Measurements from ENCODE around the gene TFEB. TPM values are rescaled to one million over a fixed set of nuclear protein-coding genes. Genes with fewer than 3 reads are reported as not detected.

Gene TFEB
- total RNA-seq, 2 experiments from 2014 or later = 11.7 to 13.4 TPM

DNA sequence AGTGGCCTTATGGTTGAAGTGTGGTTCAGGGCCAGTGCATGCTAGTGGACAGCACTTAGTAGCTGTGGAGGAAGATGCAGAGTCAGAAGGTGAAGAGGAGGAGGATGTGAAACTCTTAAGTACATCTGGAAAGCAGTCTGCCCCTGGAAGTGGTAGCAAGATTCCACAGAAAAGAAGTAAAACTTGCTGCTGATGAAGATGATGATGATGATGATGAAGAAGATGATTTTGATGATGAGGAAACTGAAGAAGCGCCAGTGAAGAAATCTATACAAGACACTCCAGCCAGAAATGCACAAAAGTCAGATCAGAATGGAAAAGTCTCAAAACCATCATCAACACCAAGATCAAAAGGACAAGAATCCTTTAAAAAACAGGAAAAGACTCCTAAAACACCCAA is 68.2 kb downstream of the TFEB start:
- DNase-seq = no peak
- peaks cover 10% of the 10 kb centered on the region for H3K27me3 Mint-ChIP-seq
- intact Hi-C loops (cut with micrococcal nuclease) = no loop called here
- H3K4me3 Mint-ChIP-seq = no peak overlapping the region
- ChIA-PET POLR2A (no interaction called here), CTCF (no interaction called here)
- H3K9me3 Mint-ChIP-seq = peaks cover 4% of the 10 kb centered on the region
- no peak overlapping the region for H3K27ac Mint-ChIP-seq
- H3K4me1 Mint-ChIP-seq (ENCODE audit: low read depth) = no peaks in the 10 kb centered on the region
- no peaks in the 10 kb centered on the region for H3K36me3 Mint-ChIP-seq

DNA sequence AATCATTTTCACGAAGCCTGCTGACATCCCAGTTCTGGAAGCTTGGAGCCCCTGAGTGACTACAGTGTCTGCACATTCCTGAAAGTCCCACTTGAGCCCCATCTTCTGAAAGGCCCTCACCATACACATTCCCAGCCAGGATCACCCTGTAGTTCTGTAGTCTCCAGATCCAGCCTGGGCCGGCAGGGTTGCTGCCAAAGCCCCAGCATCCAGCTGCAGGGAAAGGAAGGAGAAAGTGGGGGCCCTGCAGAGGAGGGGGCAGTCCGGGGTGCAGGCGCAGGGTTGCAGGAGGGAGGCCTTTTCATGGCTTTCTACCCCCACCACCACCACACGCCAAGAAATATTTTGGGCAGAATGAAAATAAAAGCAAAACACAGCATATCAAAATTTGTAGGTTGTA is 71.1 kb downstream of the TFEB start:
- peaks cover 7% of the 10 kb centered on the region for H3K27me3 Mint-ChIP-seq
- ChIA-PET CTCF (interaction anchor here (2.0 kb wide), 1 partner anchor 19 kb away, joined by 6 read pairs; no protein-coding TSS in a partner anchor), POLR2A (no interaction called here)
- H3K27ac Mint-ChIP-seq = no peak overlapping the region
- intact Hi-C loops (cut with micrococcal nuclease) = no loop called here
- H3K9me3 Mint-ChIP-seq = peaks cover 3% of the 10 kb centered on the region
- no peak overlapping the region for H3K4me3 Mint-ChIP-seq
- H3K4me1 Mint-ChIP-seq (ENCODE audit: low read depth) = no peaks in the 10 kb centered on the region
- H3K36me3 Mint-ChIP-seq = no peaks in the 10 kb centered on the region
- no peak for DNase-seq

DNA sequence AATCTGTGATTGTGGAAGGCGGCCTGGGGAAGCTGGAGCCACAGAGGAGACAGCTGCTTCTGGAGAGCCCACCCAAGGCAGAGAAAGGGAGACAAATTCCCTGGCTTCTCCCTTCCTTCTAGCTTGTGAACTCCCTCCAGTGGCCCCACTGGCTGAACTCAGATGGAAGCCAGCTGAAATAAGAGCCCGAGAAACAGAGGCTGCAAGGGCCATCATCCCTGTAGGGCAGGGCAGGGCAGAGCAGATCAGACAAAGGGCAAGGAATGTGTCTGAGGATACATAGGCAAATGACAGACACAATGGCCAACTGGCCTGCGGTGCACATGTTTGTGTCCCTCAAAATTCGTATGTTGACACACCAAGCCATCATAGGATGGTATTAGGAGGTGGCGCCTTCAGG is 71.8 kb downstream of the TFEB start:
- no peaks in the 10 kb centered on the region for H3K4me1 Mint-ChIP-seq (ENCODE audit: low read depth)
- H3K9me3 Mint-ChIP-seq = no peaks in the 10 kb centered on the region
- H3K27me3 Mint-ChIP-seq = peaks cover 9% of the 10 kb centered on the region
- POLR2A ChIA-PET = interaction anchor here (0.6 kb wide), 1 partner anchor 36 kb away, joined by 3 read pairs; no protein-coding TSS in a partner anchor
- no peak overlapping the region for H3K4me3 Mint-ChIP-seq
- no peak for DNase-seq
- no peak overlapping the region for H3K27ac Mint-ChIP-seq
- H3K36me3 Mint-ChIP-seq = no peaks in the 10 kb centered on the region
- intact Hi-C loops (cut with micrococcal nuclease) = no loop called here
- CTCF ChIA-PET = interaction anchor here (2.0 kb wide), 1 partner anchor 20 kb away, joined by 6 read pairs; no protein-coding TSS in a partner anchor

DNA sequence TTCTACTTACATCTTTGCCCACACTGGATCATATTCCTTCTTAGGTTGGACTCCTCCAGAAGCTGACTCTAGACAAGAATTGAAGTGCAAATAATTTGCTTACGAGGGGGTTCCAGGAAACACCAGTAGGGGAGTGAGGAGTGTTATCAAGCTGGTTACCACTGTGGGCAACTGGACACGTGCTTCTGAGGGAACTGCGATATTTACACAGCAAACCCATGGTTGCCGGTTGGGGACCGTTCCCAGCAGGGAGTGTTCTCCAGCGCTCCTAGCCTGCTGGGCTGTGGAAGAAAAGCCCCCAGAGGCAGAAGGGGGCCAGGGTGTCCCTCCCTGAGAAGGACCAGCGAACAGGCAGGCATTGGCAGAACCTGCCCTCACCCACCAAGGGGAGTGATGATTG is 75.5 kb downstream of the TFEB start:
- Mint-ChIP-seq H3K27me3 (peaks cover 28% of the 10 kb centered on the region), H3K27ac (no peak overlapping the region), H3K36me3 (no peaks in the 10 kb centered on the region), H3K4me3 (no peak overlapping the region), H3K9me3 (no peaks in the 10 kb centered on the region), H3K4me1 (ENCODE audit: low read depth) (no peaks in the 10 kb centered on the region)
- intact Hi-C loops (cut with micrococcal nuclease) = no loop called here
- ChIA-PET CTCF (no interaction called here), POLR2A (no interaction called here)
- DNase-seq = no peak

DNA sequence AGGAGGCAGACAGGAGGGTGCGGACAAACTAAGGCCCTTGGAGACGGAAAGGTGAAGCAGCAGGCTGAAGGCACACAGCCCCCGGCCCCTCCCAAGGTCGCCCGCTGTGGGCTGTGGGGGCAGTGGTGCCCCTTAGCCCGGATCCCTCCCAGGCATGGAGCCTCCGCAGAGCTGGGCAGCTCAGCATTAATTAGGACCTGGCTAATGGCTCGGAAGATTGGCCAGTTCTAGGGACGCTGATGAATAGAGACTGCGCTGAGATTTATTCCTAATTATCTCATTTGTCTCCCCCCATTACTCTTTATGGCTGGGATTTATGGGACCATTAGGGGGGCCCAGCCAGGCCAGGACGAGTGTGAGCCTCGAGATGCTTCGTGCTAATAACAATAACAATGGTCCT is 76.8 kb downstream of the TFEB start:
- DNase-seq = no peak
- intact Hi-C loops (cut with micrococcal nuclease) = no loop called here
- ChIA-PET CTCF (interaction anchor here (0.8 kb wide), 1 partner anchor 56 kb away, joined by 4 read pairs; no protein-coding TSS in a partner anchor), POLR2A (no interaction called here)
- H3K36me3 Mint-ChIP-seq = no peaks in the 10 kb centered on the region
- H3K4me1 Mint-ChIP-seq (ENCODE audit: low read depth) = no peaks in the 10 kb centered on the region
- no peak overlapping the region for H3K4me3 Mint-ChIP-seq
- no peak overlapping the region for H3K27ac Mint-ChIP-seq
- peaks cover 29% of the 10 kb centered on the region for H3K27me3 Mint-ChIP-seq
- H3K9me3 Mint-ChIP-seq = no peaks in the 10 kb centered on the region

DNA sequence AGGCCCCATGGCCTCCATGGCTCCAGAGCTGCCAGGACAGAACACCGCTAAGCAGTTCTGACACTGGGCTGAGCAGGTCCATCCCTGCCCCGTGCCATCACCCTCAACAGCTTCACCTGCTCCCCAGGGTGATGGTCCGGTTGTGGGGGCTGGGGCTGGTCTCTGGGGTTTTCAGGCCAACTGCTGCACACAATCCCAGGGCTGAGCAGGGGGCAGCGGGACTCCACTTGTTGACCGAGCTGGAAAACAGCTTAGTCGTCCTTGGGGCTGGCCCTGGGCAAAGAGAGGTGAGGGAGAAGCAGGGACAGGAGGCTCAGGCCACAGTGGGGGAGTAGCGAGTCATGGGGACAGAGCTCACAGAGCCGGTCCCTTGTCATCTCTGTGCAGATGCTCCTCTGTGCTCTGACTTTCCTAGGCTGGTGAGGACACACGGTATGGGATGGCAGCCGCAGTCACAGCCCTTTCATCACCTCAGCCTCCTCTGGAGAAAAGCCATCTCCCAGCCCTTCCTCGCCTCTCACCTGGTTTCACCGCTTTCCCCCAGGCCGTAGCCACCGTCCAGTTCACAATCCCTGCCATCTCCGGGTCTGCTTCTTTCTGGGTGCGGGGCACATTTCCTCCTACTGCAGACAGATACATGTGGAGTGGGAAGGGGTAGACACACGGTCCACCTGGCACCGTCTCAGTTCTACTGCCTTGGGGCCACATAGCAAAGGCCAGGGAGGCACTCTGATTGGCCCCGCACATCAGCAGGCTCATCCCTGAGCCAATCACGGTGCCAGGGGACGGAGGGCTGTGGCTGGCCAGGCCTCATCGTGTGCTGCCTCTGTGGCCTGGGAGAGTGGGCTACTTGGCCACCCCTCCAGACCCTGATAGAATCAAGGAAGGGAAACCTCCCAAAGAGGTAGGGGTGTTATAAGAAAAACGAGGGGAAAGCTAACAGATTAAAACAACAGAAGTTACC is 78.0 kb downstream of the TFEB start:
- Mint-ChIP-seq H3K4me3 (no peak overlapping the region), H3K27me3 (peaks cover 28% of the 10 kb centered on the region), H3K27ac (no peak overlapping the region), H3K4me1 (ENCODE audit: low read depth) (no peaks in the 10 kb centered on the region), H3K9me3 (no peaks in the 10 kb centered on the region), H3K36me3 (no peaks in the 10 kb centered on the region)
- ChIA-PET POLR2A (no interaction called here), CTCF (interaction anchor here (0.8 to 1.4 kb wide), 2 partner anchors 26 to 54 kb away, joined by 4 to 5 read pairs; no protein-coding TSS in a partner anchor)
- intact Hi-C loops (cut with micrococcal nuclease) = no loop called here
- DNase-seq = no peak

DNA sequence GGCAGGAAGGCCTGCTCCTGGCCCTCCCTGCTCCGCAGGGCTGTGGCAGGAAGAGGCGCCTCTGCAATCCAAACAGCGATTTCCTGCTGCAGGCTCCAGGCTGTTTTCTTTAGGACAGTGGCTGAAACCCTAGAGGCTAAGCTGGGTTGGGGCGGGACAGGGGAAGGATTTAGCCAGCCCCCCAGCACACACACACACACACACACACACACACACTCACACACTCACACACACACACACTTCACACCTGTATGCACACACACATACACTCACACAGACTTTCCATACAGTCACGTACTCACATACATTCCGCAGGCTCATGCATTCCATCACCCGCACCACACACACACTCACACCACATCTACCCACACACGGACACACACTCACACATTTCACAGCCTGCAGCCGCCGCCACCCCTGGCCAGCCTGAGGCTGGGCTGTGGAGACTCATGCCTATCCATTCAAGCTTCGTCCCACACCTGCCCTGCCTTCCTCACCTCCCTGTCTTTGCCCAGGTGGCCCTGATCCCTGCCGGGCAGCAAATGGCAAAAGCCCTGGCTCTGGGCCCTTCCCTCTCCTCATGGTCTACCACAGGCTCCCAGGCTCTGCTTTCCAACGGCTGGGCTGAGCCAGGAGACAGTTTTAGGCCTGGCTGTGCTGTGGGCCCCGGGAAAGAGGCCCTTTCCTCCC is 79.3 kb downstream of the TFEB start:
- Mint-ChIP-seq H3K4me1 (ENCODE audit: low read depth) (no peaks in the 10 kb centered on the region), H3K9me3 (no peaks in the 10 kb centered on the region), H3K4me3 (no peak overlapping the region), H3K27ac (no peak overlapping the region), H3K27me3 (peaks cover 25% of the 10 kb centered on the region), H3K36me3 (no peaks in the 10 kb centered on the region)
- CTCF ChIA-PET = no interaction called here
- POLR2A ChIA-PET = no interaction called here
- DNase-seq = no peak
- intact Hi-C loops (cut with micrococcal nuclease) = no loop called here

DNA sequence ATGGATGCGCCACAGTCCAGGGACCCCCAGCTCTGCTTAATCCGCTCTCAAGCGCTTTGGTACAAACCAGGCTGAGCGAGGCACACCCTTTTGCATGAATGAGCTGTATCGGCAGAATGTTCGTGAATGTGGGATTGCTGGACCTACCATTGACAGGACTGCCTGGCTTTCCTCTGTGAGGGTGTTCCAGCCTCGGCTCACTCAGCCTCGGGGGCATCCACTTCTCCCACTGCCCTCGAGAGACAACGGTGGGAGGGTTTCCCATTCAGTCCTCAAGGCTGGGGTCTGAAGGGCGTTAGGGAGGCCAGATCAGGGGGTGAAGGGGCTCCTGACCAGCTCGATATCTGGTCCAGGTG is 79.8 kb downstream of the TFEB start:
- intact Hi-C loops (cut with micrococcal nuclease) = no loop called here
- Mint-ChIP-seq H3K4me1 (ENCODE audit: low read depth) (no peaks in the 10 kb centered on the region), H3K9me3 (no peaks in the 10 kb centered on the region), H3K4me3 (no peak overlapping the region), H3K27me3 (peaks cover 25% of the 10 kb centered on the region), H3K27ac (no peak overlapping the region), H3K36me3 (no peaks in the 10 kb centered on the region)
- POLR2A ChIA-PET = interaction anchor here (0.6 kb wide), 1 partner anchor 119 kb away, joined by 3 read pairs; no protein-coding TSS in a partner anchor
- no peak for DNase-seq
- CTCF ChIA-PET = no interaction called here

DNA sequence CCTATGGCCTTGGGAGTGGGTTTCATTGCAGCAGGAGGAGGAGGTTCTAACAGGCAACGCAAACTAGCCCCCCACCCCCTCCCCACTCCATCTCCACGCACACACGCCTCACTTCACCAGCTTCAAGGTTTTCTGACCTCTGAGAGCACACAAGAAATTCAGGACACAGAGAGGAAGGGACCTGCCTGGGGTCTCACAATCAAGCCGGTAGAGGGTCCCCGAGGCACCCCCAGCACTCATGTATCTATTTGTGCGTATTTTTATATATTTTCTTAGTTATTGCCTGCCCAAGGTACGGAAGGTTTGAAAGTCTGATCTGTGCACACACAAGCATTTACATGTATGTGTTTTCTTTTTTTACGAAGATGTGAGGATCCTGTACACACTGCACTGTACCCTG is 80.2 kb downstream of the TFEB start:
- no peak for DNase-seq
- Mint-ChIP-seq H3K4me3 (no peak overlapping the region), H3K9me3 (no peaks in the 10 kb centered on the region), H3K36me3 (no peaks in the 10 kb centered on the region), H3K4me1 (ENCODE audit: low read depth) (no peaks in the 10 kb centered on the region), H3K27me3 (peaks cover 23% of the 10 kb centered on the region), H3K27ac (no peak overlapping the region)
- POLR2A ChIA-PET = interaction anchor here (0.6 kb wide), 1 partner anchor 120 kb away, joined by 3 read pairs; no protein-coding TSS in a partner anchor
- intact Hi-C loops (cut with micrococcal nuclease) = no loop called here
- CTCF ChIA-PET = no interaction called here

DNA sequence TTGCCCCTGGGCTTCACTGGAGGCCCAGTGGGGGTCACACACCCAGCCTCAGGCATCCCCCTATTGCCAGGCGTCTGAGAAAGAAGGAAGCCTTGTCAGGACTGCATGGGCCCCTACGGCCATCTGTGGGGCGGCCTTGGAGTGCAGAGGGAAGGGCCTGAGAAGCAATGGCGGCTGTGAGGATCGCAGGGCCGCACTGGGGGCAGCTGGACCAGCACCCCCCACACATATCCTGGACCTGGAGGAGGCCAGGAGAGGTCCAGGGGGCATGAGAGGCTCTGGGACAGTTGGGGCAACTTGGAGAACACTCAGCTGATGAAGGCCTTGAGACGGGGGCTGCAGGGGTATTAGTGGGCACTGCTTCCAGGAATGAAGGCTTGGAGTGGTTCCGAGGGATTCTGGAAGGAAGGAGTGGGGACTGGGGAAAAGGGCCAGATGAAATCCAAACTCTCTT is 80.7 kb downstream of the TFEB start:
- intact Hi-C loops (cut with micrococcal nuclease) = no loop called here
- Mint-ChIP-seq H3K27me3 (peaks cover 22% of the 10 kb centered on the region), H3K4me1 (ENCODE audit: low read depth) (no peaks in the 10 kb centered on the region), H3K27ac (no peak overlapping the region), H3K36me3 (no peaks in the 10 kb centered on the region), H3K9me3 (no peaks in the 10 kb centered on the region), H3K4me3 (no peak overlapping the region)
- ChIA-PET CTCF (no interaction called here), POLR2A (no interaction called here)
- DNase-seq = no peak

DNA sequence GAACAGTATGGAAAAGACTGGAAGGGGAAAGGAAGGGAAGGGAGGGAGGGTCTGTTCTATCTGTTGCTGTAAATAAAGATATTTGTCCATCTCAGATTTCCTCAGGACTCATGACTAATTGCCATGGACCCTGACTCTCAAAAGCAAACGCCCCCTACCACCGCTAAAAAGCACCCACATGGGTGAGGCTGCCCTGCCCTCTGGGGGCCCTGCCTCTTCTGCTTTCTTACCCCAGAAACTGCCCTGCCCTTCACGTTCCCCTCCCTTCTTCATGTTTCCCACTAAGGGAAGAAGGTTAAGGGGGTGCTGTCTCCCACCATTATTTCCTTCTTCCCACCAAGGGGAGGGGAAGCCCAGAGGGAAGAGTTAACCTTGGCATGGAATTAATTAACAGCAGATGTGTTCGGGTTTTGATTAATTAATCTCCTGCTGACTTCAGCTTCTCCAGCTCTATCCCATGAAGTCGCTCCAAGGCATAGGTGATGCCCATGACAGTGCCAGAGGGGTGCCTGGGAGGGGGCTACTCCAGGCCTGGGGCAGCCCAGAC is 81.2 kb downstream of the TFEB start:
- Mint-ChIP-seq H3K9me3 (no peaks in the 10 kb centered on the region), H3K4me1 (ENCODE audit: low read depth) (no peaks in the 10 kb centered on the region), H3K27ac (no peak overlapping the region), H3K4me3 (no peak overlapping the region), H3K27me3 (peaks cover 22% of the 10 kb centered on the region), H3K36me3 (no peaks in the 10 kb centered on the region)
- DNase-seq = no peak
- POLR2A ChIA-PET = no interaction called here
- intact Hi-C loops (cut with micrococcal nuclease) = no loop called here
- CTCF ChIA-PET = no interaction called here

DNA sequence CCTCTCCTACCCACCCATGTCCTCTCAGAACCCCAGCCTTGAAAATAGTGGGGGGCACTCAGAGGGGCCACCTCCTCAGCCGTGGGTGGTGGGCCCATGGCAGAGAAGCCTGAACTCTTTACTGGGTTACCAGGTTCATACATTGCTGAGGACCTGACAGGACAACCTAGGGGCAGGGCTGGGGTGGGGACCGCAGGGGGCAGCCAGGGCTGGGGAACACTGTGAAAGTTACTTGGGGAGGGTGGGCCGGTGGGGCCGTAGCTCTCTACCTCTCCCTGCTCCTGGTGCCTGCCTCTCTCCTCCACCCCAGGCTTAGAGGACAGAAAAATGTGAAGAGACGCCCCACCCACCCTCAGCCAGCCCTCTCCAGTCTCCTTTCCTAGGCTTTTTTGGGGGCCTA is 81.7 kb downstream of the TFEB start:
- H3K9me3 Mint-ChIP-seq = no peaks in the 10 kb centered on the region
- intact Hi-C loops (cut with micrococcal nuclease) = no loop called here
- H3K36me3 Mint-ChIP-seq = no peaks in the 10 kb centered on the region
- no peak overlapping the region for H3K27ac Mint-ChIP-seq
- no peak overlapping the region for H3K4me3 Mint-ChIP-seq
- H3K4me1 Mint-ChIP-seq (ENCODE audit: low read depth) = no peaks in the 10 kb centered on the region
- peaks cover 20% of the 10 kb centered on the region for H3K27me3 Mint-ChIP-seq
- CTCF ChIA-PET = no interaction called here
- POLR2A ChIA-PET = no interaction called here
- no peak for DNase-seq
